OCI-LY1 (cell line): ENCODE results near the gene RFX2.

Experiments
- H2AFZ ChIP-seq: fragments of 200-600 bp; sonication (generic), shearing (Covaris generic); 2 replicates; pipeline ENCODE4 v1.6.0; 2014; ENCODE audit warnings: antibody characterized with exemption, mild to moderate bottlenecking, low read length
- H3F3A ChIP-seq: fragments of 200-600 bp; sonication (generic), shearing (Covaris generic); 2 replicates; pipeline ENCODE4 v1.6.0; 2014; ENCODE audit warnings: mild to moderate bottlenecking, antibody characterized with exemption, low read length, moderate library complexity; ENCODE audit not compliant: insufficient read depth
- H3K27ac ChIP-seq: fragments of 200-600 bp; sonication (generic); 2 replicates; pipeline ENCODE4 v1.5.1; 2014; ENCODE audit warnings: low read length, mixed run types, mild to moderate bottlenecking, low read depth; ENCODE audit not compliant: poor library complexity, severe bottlenecking
- H3K27me3 ChIP-seq: fragments of 200-600 bp; sonication (generic); 2 replicates; pipeline ENCODE4 v1.6.0; 2014; ENCODE audit warnings: antibody characterized with exemption, mild to moderate bottlenecking, low read length, moderate library complexity; ENCODE audit not compliant: insufficient read depth
- H3K36me3 ChIP-seq: fragments of 200-600 bp; sonication (generic); 2 replicates; pipeline ENCODE4 v1.6.1; 2014; ENCODE audit warnings: mild to moderate bottlenecking, antibody characterized with exemption, low read length, moderate library complexity, mixed read lengths; ENCODE audit not compliant: insufficient read depth
- H3K4me1 ChIP-seq: fragments of 200-600 bp; sonication (generic); 2 replicates; pipeline ENCODE4 v1.5.1; 2014; ENCODE audit warnings: mild to moderate bottlenecking, low read length, moderate library complexity; ENCODE audit not compliant: insufficient read depth, severe bottlenecking
- H3K4me2 ChIP-seq: fragments of 200-600 bp; sonication (generic), shearing (Covaris generic); 2 replicates; pipeline ENCODE4 v1.6.1; 2014; ENCODE audit warnings: low read length
- H3K4me3 ChIP-seq: fragments of 200-600 bp; sonication (generic); 2 replicates; pipeline ENCODE4 v1.5.1; 2014; ENCODE audit warnings: low read length, low read depth, mild to moderate bottlenecking, mixed read lengths; ENCODE audit not compliant: poor library complexity, severe bottlenecking
- H3K79me2 ChIP-seq: fragments of 200-600 bp; shearing (Covaris generic); 2 replicates; pipeline ENCODE4 v1.6.1; 2016; ENCODE audit warnings: mixed run types, low read length, mixed read lengths; ENCODE audit not compliant: insufficient read depth
- H3K9ac ChIP-seq: fragments of 200-600 bp; sonication (generic), shearing (Covaris generic); 2 replicates; pipeline ENCODE4 v1.6.1; 2014; ENCODE audit warnings: mild to moderate bottlenecking, low read length, mixed read lengths
- H3K9me2 ChIP-seq: fragments of 200-600 bp; sonication (generic), shearing (Covaris generic); 2 replicates; pipeline ENCODE4 v1.6.1; 2014; ENCODE audit warnings: low read depth, mild to moderate bottlenecking, low read length, mixed read lengths
- H3K9me3 ChIP-seq: fragments of 200-600 bp; shearing (Covaris generic); 2 replicates; pipeline ENCODE4 v1.6.1; 2014; ENCODE audit warnings: low read length, mixed read lengths
- H4K20me1 ChIP-seq: fragments of 200-600 bp; sonication (generic), shearing (Covaris generic); 2 replicates; pipeline ENCODE4 v1.6.0; 2016; ENCODE audit warnings: mild to moderate bottlenecking, low read length; ENCODE audit not compliant: insufficient read depth
- CTCF ChIP-seq: fragments of 200-600 bp; sonication (generic), shearing (Covaris generic); IDR thresholded peaks from 2 replicates; pipeline ENCODE4 v1.5.1; 2017; ENCODE audit warnings: mild to moderate bottlenecking, antibody characterized with exemption, low read length, moderate library complexity, mixed read lengths
- EZH2 ChIP-seq: fragments of 200-600 bp; sonication (generic), shearing (Covaris generic); IDR thresholded peaks from 2 replicates; pipeline ENCODE4 v1.8.0; 2017; ENCODE audit warnings: borderline replicate concordance, mixed run types, mild to moderate bottlenecking, antibody characterized with exemption, low read length, moderate library complexity, mixed read lengths

RFX2 gene

DNA sequence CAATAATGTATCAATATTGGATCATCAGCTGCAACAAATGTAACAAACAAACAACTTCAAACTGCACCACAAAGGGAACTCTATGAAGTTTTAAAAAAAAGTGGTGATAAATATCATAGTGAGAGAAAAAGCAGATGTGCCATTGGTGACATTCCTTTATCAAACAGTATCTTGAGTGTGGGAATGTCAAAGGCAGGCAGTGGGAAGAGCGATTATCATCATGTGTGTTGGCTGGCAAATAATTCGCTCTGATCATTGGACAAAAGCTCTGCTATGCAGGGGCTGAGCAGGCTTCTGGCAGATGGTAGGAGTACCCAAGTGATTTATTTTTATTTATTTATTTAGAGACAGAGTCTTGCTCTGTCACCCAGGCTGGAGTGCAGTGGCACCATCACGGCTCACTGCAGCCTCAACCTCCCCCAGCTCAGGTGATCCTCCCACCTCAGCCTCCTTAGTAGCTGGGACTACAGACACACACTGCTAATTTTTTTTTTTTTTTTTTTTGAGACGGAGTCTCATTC lies 76.5 kb downstream of the RFX2 start:
- Histone ChIP-seq H2AFZ (no peak overlapping the region), H3K9me2 (no peaks in the 10 kb centered on the region), H3F3A (no peaks in the 10 kb centered on the region), H3K9ac (no peak overlapping the region), H3K4me3 (no peak overlapping the region), H3K27ac (no peak overlapping the region), H3K4me1 (no peaks in the 10 kb centered on the region), H3K79me2 (no peaks in the 10 kb centered on the region), H3K27me3 (no peaks in the 10 kb centered on the region), H3K36me3 (no peaks in the 10 kb centered on the region; the same call in 1 of the 2 replicates), H3K4me2 (no peak overlapping the region), H4K20me1 (no peaks in the 10 kb centered on the region), H3K9me3 (no peaks in the 10 kb centered on the region)
- TF ChIP-seq EZH2 (no peak), CTCF (no peak)

DNA sequence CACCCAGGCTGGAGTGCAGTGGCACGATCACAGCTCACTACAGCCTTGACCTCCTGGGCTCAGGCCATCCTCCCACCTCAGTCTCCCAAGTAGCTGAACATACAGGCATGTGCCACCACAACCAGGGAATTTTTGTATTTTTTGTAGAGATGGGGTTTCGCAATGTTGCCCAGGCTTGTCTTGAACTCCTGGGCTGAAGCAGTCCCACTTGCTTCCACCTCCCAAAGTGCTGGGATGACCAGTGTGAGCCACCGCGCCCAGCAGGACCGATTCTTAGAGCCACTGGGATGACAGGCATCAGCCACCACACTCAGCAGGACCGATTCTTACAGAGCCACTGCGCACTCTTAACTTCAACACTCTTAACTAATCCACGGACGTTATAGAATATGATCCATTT lies 77.5 kb downstream of the RFX2 start:
- H3K9me2 ChIP-seq, result no peaks in the 10 kb centered on the region
- H3K9me3 ChIP-seq, result no peaks in the 10 kb centered on the region
- H3F3A ChIP-seq, result no peaks in the 10 kb centered on the region
- H3K27me3 ChIP-seq, result no peaks in the 10 kb centered on the region; the same call in 1 of the 2 replicates
- H3K4me2 ChIP-seq, result no peak overlapping the region
- H4K20me1 ChIP-seq, result no peaks in the 10 kb centered on the region
- H3K27ac ChIP-seq, result no peak overlapping the region
- no peaks in the 10 kb centered on the region for H3K79me2 ChIP-seq
- TF ChIP-seq EZH2 (no peak), CTCF (no peak)
- H3K4me1 ChIP-seq, result no peaks in the 10 kb centered on the region
- H3K9ac ChIP-seq, result no peak overlapping the region
- H3K4me3 ChIP-seq, result no peak overlapping the region
- H2AFZ ChIP-seq, result no peak overlapping the region
- H3K36me3 ChIP-seq, result no peaks in the 10 kb centered on the region; the same call in 1 of the 2 replicates

GRCh38 chr19:6032381-6032780 lies 77.9 kb downstream of the RFX2 start:
- no peaks in the 10 kb centered on the region; the same call in 1 of the 2 replicates for H3K27me3 ChIP-seq
- no peaks in the 10 kb centered on the region for H3K9me3 ChIP-seq
- H3F3A ChIP-seq, result no peaks in the 10 kb centered on the region
- H3K4me1 ChIP-seq, result no peaks in the 10 kb centered on the region
- H3K9me2 ChIP-seq, result no peaks in the 10 kb centered on the region
- H3K4me3 ChIP-seq, result no peak overlapping the region
- H2AFZ ChIP-seq, result no peak overlapping the region
- no peak overlapping the region for H3K9ac ChIP-seq
- no peaks in the 10 kb centered on the region for H3K79me2 ChIP-seq
- H3K27ac ChIP-seq, result no peak overlapping the region
- H3K36me3 ChIP-seq, result no peaks in the 10 kb centered on the region; the same call in 1 of the 2 replicates
- H3K4me2 ChIP-seq, result no peak overlapping the region
- no peak for TF ChIP-seq EZH2
- no peak for TF ChIP-seq CTCF
- no peaks in the 10 kb centered on the region for H4K20me1 ChIP-seq
